Mammary epithelial cell (primary cell): Measurements from ENCODE around the gene TMPRSS4.

ENCODE experiments used
- EZH2 ChIP-seq: IDR thresholded peaks from 2 replicates; pipeline ENCODE4 v1.6.1; 2012; ENCODE audit warnings: low read length, inconsistent platforms, borderline replicate concordance
- TF ChIP-seq, protein P1 (sequence below), 2 donors: IDR thresholded peaks in 1 of 2; conservative IDR thresholded peaks in 1 of 2; 2 replicates each; pipeline ENCODE4 v1.5.1; 2011 to 2012; ENCODE audit warnings: inconsistent platforms in 2 of 2, low read length in 2 of 2, mild to moderate bottlenecking in 2 of 2, control low read depth in 1 of 2, low read depth in 1 of 2; ENCODE audit not compliant: insufficient read depth in 1 of 2; ENCODE audit errors: extremely low read depth in 1 of 2

DNA sequence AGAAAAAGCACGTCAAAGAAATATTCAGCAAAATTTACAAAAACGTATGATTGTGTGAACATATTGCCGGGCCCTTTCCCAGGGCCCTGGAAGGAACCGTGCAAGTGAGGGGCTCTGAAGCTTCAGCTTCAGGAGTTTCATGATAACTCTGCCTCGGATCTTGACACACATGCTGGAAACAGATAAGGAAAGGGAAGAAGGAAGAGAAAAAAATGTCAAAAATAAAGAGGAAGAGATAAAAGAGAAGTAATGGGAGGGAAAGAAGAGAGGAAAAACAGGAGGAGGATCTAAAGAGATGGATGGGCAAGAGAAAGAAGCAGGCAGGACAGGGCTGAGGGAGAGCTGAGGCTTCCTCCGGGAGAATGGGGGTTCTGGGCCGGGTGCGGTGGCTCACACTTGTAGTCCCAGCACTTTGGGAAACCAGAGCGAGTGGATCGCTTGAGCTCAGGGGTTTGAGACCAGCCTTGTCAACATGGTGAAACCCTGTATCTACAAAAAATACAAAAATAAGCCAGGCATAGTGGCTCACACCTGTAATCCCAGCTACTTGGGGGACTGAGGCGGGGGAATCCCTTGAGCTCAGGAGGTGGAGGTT lies 2.7 kb upstream of the TMPRSS4 start:
- TF ChIP-seq, protein P1, sequence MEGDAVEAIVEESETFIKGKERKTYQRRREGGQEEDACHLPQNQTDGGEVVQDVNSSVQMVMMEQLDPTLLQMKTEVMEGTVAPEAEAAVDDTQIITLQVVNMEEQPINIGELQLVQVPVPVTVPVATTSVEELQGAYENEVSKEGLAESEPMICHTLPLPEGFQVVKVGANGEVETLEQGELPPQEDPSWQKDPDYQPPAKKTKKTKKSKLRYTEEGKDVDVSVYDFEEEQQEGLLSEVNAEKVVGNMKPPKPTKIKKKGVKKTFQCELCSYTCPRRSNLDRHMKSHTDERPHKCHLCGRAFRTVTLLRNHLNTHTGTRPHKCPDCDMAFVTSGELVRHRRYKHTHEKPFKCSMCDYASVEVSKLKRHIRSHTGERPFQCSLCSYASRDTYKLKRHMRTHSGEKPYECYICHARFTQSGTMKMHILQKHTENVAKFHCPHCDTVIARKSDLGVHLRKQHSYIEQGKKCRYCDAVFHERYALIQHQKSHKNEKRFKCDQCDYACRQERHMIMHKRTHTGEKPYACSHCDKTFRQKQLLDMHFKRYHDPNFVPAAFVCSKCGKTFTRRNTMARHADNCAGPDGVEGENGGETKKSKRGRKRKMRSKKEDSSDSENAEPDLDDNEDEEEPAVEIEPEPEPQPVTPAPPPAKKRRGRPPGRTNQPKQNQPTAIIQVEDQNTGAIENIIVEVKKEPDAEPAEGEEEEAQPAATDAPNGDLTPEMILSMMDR (conservative IDR thresholded peaks at IDR 0.05 in 1 of 2, IDR thresholded peaks at IDR 0.05 in 1 of 2; ENCODE audit: extremely low read depth in 1 of 2, insufficient read depth in 1 of 2, low read depth in 1 of 2, low read length in 2 of 2): no peak
- TF ChIP-seq EZH2: no peak
